ENCODE results near the gene TSEN15. TPM values are rescaled to one million over a fixed set of nuclear protein-coding genes. Genes with fewer than 3 reads are reported as not detected.

TSEN15 gene
- total RNA-seq = 28.2 and 41.0 TPM in 2 replicates

DNA sequence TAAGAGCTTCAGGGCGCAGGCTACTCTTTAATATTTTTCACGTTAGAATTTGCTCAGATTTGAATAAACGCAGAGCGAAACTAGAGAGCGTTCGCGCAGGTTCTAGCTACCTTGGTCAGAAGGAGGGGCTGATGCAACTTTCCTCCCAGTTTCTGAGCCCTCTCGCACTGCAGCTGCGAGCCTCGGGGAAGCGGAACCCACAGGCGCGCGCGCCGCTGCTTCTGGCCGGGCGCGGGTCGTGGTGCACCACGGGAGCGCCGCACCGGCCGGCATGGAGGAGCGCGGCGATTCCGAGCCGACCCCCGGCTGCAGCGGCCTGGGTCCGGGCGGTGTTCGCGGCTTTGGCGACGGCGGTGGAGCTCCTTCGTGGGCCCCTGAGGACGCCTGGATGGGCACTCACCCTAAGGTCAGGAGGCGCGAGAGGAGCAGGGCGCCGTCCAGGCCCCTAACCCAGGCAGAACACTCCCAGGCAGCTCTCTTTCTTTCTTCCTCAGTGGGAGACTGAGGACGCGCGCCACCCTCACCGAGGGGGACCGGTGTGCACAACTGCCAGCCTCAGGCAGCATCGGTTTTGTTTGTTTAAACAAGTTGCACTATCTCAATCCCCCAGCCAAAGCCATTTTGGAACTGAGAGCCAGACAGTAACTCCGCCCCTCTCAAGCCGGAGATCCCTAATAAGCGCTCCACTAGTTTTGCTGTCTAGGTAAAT lies at the start of gene TSEN15:
TSEN15 (plus strand) TSS at position 246 of the 709 bp plus-strand sequence; CDS start at position 272, 26 bp downstream.

Other genes with a start within 250 kb of the TSEN15 start
- 22.4 and 29.0 TPM in 2 replicates for gene RGL1, start 246.6 kb upstream of the TSEN15 start, total RNA-seq
- gene COLGALT2, start 14.0 kb upstream of the TSEN15 start, total RNA-seq = 0.77 and 1.4 TPM in 2 replicates